Left lung (tissue), 10 donors: ENCODE measurements around the gene RSU1. TPM values are rescaled to one million over a fixed set of nuclear protein-coding genes. Genes with fewer than 3 reads are reported as not detected.

Source experiments
- ATAC-seq: fragments of 200-7000 bp; cut with Tn5 transposase; one replicate; pipeline ENCODE4 v1.9.1; 2020; ENCODE audit warnings: moderate library complexity
- DNase-seq, 4 donors: peaks; one replicate each; pipeline ENCODE4 v3.0.0-alpha.2; 2013 to 2020
- H3K27ac ChIP-seq, 2 donors: fragments of 200-600 bp; sonication (generic) in 1 of 2; one replicate each; pipeline versions ENCODE4 v1.5.0 to v1.8.0; 2020 to 2021
- H3K27me3 ChIP-seq, 2 donors: fragments of 200-600 bp; sonication (generic) in 1 of 2; one replicate each; pipeline versions ENCODE4 v1.5.0 to v1.8.0; 2020 to 2021
- H3K36me3 ChIP-seq, 2 donors: fragments of 200-600 bp; sonication (generic) in 1 of 2; one replicate each; pipeline versions ENCODE4 v1.5.0 to v1.8.0; 2020 to 2021
- H3K4me1 ChIP-seq, 2 donors: fragments of 200-600 bp; one replicate each; pipeline ENCODE4 v1.8.0; 2021
- H3K4me3 ChIP-seq, 2 donors: fragments of 200-600 bp; sonication (generic) in 1 of 2; one replicate each; pipeline versions ENCODE4 v1.5.0 to v1.8.0; 2020 to 2021; ENCODE audit warnings: mild to moderate bottlenecking in 1 of 2
- H3K9me3 ChIP-seq, 2 donors: fragments of 200-600 bp; sonication (generic) in 1 of 2; one replicate each; pipeline versions ENCODE4 v1.5.0 to v1.8.0; 2020 to 2021
- intact Hi-C, 2 donors: fragments of 100-400 bp; cut with DNase I; formaldehyde crosslinking; loops; one replicate each; pipeline versions ENCODE4 v1.11.2 to v1.14.2; 2022
- polyA plus RNA-seq, 6 donors: library from polyadenylated mRNA; unstranded; fragments of 120-200 nt; gene quantifications; one replicate each; pipeline ENCODE4 v1.2.1, GENCODE V29; 2013; ENCODE audit not compliant: insufficient read length in 6 of 6
- total RNA-seq, 2 donors: library from RNA; stranded (reverse); fragmentation: NEBNext Ultra II Directional; extraction: Animal tissue kit (Norgen Biotek cat#: 25700); gene quantifications; one replicate each; pipeline ENCODE4 v1.2.1, GENCODE V29; 2021
- TF ChIP-seq, protein P1 (sequence below), 2 donors: fragments of 200-600 bp; sonication (generic) in 1 of 2; IDR thresholded peaks; one replicate each; pipeline versions ENCODE4 v1.5.0 to v1.8.0; 2021; ENCODE audit warnings: antibody characterized with exemption in 2 of 2
- donor health status: DM: no; HTN: yes; CAD: no.
- donor health status: DM: no; HTN: no; CAD: no.

RSU1 gene
- total and polyA plus RNA-seq, 8 donors = 68.1 to 114 (median 85.3) TPM

DNA sequence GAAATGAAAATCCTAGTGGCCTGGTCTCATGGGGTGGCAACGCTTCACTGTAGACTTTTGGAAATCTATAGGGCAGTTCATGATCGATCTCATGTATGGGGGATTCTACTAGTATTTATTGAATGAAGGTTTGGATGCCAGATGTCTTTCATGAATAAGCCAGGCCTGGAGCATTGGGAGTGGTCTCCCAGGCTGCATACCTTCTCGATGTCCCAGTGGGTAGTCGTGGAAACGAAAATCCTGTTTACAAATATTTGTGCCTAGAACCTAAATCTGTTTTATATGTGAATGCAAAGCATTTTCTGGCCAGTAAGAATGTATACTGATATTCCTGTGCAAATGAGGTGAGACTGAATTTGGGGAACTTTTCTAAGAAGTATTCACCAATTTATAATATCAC lies 190.5 kb downstream of the RSU1 start:
- H3K9me3 ChIP-seq = no peaks in the 10 kb centered on the region
- H3K27me3 ChIP-seq = no peaks in the 10 kb centered on the region
- intact Hi-C loops = no loop called here
- no peak overlapping the region for H3K27ac ChIP-seq
- DNase-seq (no peak), ATAC-seq (no peak)
- no peaks in the 10 kb centered on the region for H3K36me3 ChIP-seq
- TF ChIP-seq, protein P1, sequence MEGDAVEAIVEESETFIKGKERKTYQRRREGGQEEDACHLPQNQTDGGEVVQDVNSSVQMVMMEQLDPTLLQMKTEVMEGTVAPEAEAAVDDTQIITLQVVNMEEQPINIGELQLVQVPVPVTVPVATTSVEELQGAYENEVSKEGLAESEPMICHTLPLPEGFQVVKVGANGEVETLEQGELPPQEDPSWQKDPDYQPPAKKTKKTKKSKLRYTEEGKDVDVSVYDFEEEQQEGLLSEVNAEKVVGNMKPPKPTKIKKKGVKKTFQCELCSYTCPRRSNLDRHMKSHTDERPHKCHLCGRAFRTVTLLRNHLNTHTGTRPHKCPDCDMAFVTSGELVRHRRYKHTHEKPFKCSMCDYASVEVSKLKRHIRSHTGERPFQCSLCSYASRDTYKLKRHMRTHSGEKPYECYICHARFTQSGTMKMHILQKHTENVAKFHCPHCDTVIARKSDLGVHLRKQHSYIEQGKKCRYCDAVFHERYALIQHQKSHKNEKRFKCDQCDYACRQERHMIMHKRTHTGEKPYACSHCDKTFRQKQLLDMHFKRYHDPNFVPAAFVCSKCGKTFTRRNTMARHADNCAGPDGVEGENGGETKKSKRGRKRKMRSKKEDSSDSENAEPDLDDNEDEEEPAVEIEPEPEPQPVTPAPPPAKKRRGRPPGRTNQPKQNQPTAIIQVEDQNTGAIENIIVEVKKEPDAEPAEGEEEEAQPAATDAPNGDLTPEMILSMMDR (IDR thresholded peaks at IDR 0.05) = no peak
- H3K4me1 ChIP-seq = no peaks in the 10 kb centered on the region
- no peak overlapping the region for H3K4me3 ChIP-seq

DNA sequence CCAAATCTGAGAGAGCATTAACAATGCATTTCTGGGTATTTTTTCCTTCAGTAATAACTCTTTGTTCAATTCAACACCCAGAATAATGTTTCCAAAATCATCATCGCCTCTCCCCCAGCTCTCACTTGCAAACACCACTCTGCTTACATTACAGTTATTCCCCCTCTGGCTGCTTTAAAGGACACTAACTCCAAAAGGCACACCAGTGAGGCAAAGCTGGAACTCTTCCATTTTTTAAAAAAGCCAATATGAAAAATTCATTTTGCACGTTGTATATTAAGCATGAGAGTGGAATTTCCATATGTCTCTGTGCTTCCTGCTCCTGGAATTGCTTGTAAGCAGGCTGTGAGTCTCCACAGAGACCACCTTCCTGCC lies 204.3 kb downstream of the RSU1 start:
- Histone ChIP-seq H3K36me3 (no peaks in the 10 kb centered on the region), H3K4me1 (no peaks in the 10 kb centered on the region), H3K9me3 (peaks cover 0 to 29% of the 10 kb centered on the region in 2 donors), H3K27ac (no peak overlapping the region), H3K4me3 (no peak overlapping the region), H3K27me3 (no peaks in the 10 kb centered on the region)
- TF ChIP-seq, protein P1 (IDR thresholded peaks at IDR 0.05) = no peak
- ATAC-seq = no peak
- intact Hi-C loops = no loop called here
- no peak for DNase-seq

DNA sequence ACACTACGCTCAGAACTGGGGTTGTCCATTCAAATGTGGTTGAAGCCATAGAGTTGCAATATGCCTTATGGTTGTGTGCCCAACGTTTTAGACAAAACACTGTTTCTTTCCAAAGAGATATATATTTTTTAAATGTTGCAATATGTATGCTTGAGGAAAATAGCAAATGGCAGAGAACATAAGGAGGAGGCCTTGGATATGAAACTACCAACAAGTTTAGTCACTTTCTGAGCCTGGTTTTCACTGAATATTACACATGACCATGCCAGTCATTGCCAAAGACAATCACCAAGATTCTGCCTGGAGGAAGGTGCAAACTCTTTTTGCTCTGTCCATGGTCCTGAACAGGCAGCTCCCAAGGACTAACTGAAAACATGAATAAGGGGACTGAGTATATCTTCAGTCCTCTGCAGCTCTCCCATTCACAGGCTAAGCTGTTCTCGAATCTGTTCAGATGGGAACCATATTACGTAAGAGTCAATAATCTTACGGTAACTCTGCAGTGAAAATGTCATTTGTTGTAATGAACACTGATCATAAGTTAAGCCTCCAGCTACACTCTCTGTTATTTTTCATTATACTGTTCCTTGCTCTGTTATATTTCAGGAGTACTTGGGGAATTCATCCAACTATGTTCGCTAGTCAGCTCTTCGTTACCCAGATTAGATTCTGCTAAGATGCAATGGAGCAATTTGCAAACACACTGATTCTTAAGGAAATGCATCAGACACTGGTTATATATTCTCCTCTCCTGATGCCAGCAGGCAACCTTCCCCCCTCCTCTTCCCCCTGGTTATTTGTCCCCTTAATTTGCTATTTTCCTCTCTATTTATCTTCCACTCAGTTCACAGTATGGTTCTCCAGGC lies 204.9 kb downstream of the RSU1 start:
- H3K4me1 ChIP-seq = no peaks in the 10 kb centered on the region
- peaks cover 0 to 22% of the 10 kb centered on the region in 2 donors for H3K9me3 ChIP-seq
- intact Hi-C loops = no loop called here
- DNase-seq (peak in 2 of 4 donors; percentile 31 to 42), ATAC-seq (peak; percentile 43)
- H3K4me3 ChIP-seq = no peak overlapping the region
- TF ChIP-seq, protein P1 (IDR thresholded peaks at IDR 0.05) = no peak
- H3K27me3 ChIP-seq = no peaks in the 10 kb centered on the region
- H3K27ac ChIP-seq = no peak overlapping the region
- no peaks in the 10 kb centered on the region for H3K36me3 ChIP-seq

DNA sequence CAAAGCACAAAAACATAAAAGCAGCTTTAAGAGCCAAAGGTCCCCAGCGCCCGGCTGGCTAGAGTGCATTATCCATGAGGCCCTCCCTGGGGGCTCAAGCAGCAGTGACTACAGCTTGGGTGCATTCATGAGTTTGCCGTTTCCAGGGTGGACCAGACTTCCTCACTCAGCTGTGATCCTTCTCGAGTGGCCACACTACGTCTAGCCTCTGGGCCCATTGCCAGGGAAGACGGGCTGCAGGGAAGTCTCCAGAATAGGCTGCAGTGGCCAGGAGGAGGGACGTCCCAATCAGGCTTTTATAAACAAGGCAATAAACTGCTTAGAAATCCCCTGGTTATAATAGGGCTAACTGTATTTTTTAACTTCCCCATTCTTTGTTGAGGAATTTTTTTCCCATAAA lies 206.2 kb downstream of the RSU1 start:
- intact Hi-C loops = no loop called here
- Histone ChIP-seq H3K9me3 (peaks cover 0 to 11% of the 10 kb centered on the region in 2 donors), H3K27ac (no peak overlapping the region), H3K4me1 (no peaks in the 10 kb centered on the region), H3K27me3 (no peaks in the 10 kb centered on the region), H3K36me3 (no peaks in the 10 kb centered on the region), H3K4me3 (no peak overlapping the region)
- peak in 2 of 4 donors; percentile 3 to 20 for DNase-seq
- no peak for ATAC-seq
- TF ChIP-seq, protein P1 (IDR thresholded peaks at IDR 0.05) = no peak

DNA sequence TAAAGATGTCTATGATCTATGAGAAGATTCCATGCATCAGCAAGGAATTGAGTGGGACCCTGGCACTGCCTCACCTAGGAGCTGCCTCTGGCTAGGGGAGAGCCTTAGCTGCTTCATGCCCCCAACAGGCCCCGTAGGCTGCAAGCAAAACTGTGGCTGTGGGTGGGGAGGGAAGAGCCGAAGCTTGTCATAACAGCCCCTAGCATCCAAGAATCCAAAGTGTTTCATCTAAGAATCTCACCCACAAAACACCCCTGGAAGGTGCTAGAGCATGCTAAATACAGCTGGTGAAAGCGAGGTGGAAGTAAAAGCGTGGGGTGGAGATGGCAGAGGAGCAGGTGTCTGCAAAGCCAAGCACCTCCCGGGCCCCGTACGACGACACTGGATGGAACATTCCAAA lies 208.0 kb downstream of the RSU1 start:
- H3K27ac ChIP-seq = no peak overlapping the region
- no peaks in the 10 kb centered on the region for H3K9me3 ChIP-seq
- H3K27me3 ChIP-seq = no peaks in the 10 kb centered on the region
- TF ChIP-seq, protein P1 (IDR thresholded peaks at IDR 0.05) = no peak
- no peaks in the 10 kb centered on the region for H3K4me1 ChIP-seq
- ATAC-seq (no peak), DNase-seq (no peak)
- no peaks in the 10 kb centered on the region for H3K36me3 ChIP-seq
- intact Hi-C loops = no loop called here
- no peak overlapping the region for H3K4me3 ChIP-seq
